A549 (cell line): ENCODE measurements around the gene SLC34A2. TPM values are rescaled to one million over a fixed set of nuclear protein-coding genes. Genes with fewer than 3 reads are reported as not detected.

Source experiments
- ATAC-seq, 2 experiments: fragments of 200-7000 bp in 1 of 2; fragments of >200 bp in 1 of 2; cut with Nextera tagmentation in 1 of 2; cut with Tn5 transposase in 1 of 2; 3 replicates each; pipeline versions ENCODE4 v1.8.0 to v1.9.1; 2018 to 2020; ENCODE audit warnings: mild to moderate bottlenecking in 1 of 2, moderate library complexity in 1 of 2
- CTCF ChIA-PET: fragments of 300-600 bp; sonication (Branson Sonifier 250); formaldehyde crosslinking; extraction: SDS; loops from one replicate; lab custom pipeline; 2021; ENCODE audit warnings: antibody characterized with exemption, inconsistent platforms; lab: Yijun Ruan, JAX
- POLR2A ChIA-PET: fragments of 350-600 bp; formaldehyde crosslinking; extraction: SDS; loops from one replicate; lab custom pipeline; 2021; ENCODE audit warnings: antibody characterized with exemption, inconsistent platforms; lab: Yijun Ruan, JAX
- DNase-seq, 2 experiments: peaks; one replicate each; pipeline versions ENCODE4 v3.0.0 to v3.0.0-alpha.2; 2011 to 2016; ENCODE audit warnings: low read depth in 1 of 2, low spot score in 1 of 2
- FAIRE-seq: peaks from 2 replicates; lab custom pipeline; 2011; peaks lifted over from hg19 to GRCh38; lab: Jason Lieb, UNC
- H3K27ac ChIP-seq, 2 experiments: fragments of >200 bp; sonication (Bioruptor Twin); formaldehyde crosslinking; 3 replicates each; pipeline ENCODE4 v1.5.1; 2016 to 2017
- H3K4me1 ChIP-seq: fragments of >200 bp; sonication (Bioruptor Twin); formaldehyde crosslinking; 3 replicates; pipeline ENCODE4 v1.6.1; 2016
- H3K4me2 ChIP-seq: fragments of >200 bp; sonication (Bioruptor Twin); formaldehyde crosslinking; 3 replicates; pipeline ENCODE4 v1.6.1; 2016
- H3K4me3 ChIP-seq: fragments of >200 bp; sonication (Bioruptor Twin); formaldehyde crosslinking; 3 replicates; pipeline ENCODE4 v1.5.1; 2016
- H3K9me3 ChIP-seq: fragments of >200 bp; sonication (Bioruptor Twin); formaldehyde crosslinking; 3 replicates; pipeline ENCODE4 v1.6.1; 2016
- BHLHE40 ChIP-seq: IDR thresholded peaks from 2 replicates; pipeline ENCODE4 v1.6.1; 2012; ENCODE audit warnings: low read depth, low read length, inconsistent platforms
- CHD2 ChIP-seq: fragments of 150-350 bp; IDR thresholded peaks from 2 replicates; pipeline ENCODE4 v1.6.1; 2014; ENCODE audit warnings: low read length; ENCODE audit not compliant: partially characterized antibody
- EP300 ChIP-seq, 2 experiments: fragments of >200 bp; sonication (Bioruptor Twin); formaldehyde crosslinking; IDR thresholded peaks; 2 replicates in 1 of 2; 3 replicates in 1 of 2; pipeline ENCODE4 v1.6.1; 2016 to 2017
- FOXS1 ChIP-seq: fragments of 250-450 bp; sonication (Bioruptor Pico); IDR thresholded peaks from 2 replicates; pipeline ENCODE4 v1.5.0; 2020; ENCODE audit warnings: mild to moderate bottlenecking, moderate library complexity
- HMGXB4 ChIP-seq: fragments of 250-450 bp; sonication (Bioruptor Pico); IDR thresholded peaks from 2 replicates; pipeline ENCODE4 v1.5.0; 2021; ENCODE audit warnings: mild to moderate bottlenecking, moderate library complexity, borderline replicate concordance
- HOXB13 ChIP-seq: fragments of 250-450 bp; sonication (Bioruptor Pico); IDR thresholded peaks from 2 replicates; pipeline ENCODE4 v1.5.0; 2020; ENCODE audit warnings: low read depth, mild to moderate bottlenecking, moderate library complexity
- HOXB5 ChIP-seq: fragments of 250-450 bp; sonication (Bioruptor Pico); IDR thresholded peaks from 2 replicates; pipeline ENCODE4 v1.5.0; 2020; ENCODE audit warnings: mild to moderate bottlenecking, moderate library complexity
- MAFK ChIP-seq: fragments of 450-650 bp; IDR thresholded peaks from 2 replicates; pipeline ENCODE4 v1.6.1; 2014; ENCODE audit not compliant: partially characterized antibody
- MAX ChIP-seq: IDR thresholded peaks from 2 replicates; pipeline ENCODE4 v1.6.1; 2012
- MAZ ChIP-seq: fragments of 150-350 bp; IDR thresholded peaks from 2 replicates; pipeline ENCODE4 v1.6.1; 2014; ENCODE audit warnings: antibody characterized with exemption, low read depth, low read length, borderline replicate concordance
- PHF8 ChIP-seq: fragments of 200-600 bp; sonication (generic); IDR thresholded peaks from 2 replicates; pipeline ENCODE4 v1.6.1; 2016; ENCODE audit warnings: low read depth, mild to moderate bottlenecking, antibody characterized with exemption, moderate library complexity, borderline replicate concordance
- POLR2A ChIP-seq: IDR thresholded peaks from 2 replicates; pipeline ENCODE4 v1.6.1; 2012; ENCODE audit warnings: mild to moderate bottlenecking, low read length
- REST ChIP-seq: fragments of 200-600 bp; sonication (generic); IDR thresholded peaks from 2 replicates; pipeline ENCODE4 v1.6.1; 2016; ENCODE audit warnings: antibody characterized with exemption, mild to moderate bottlenecking, moderate library complexity
- RFX5 ChIP-seq: fragments of 450-650 bp; IDR thresholded peaks from 2 replicates; pipeline ENCODE4 v1.7.1; 2014; ENCODE audit warnings: antibody characterized with exemption, mild to moderate bottlenecking, moderate library complexity
- RNF2 ChIP-seq: fragments of 200-600 bp; sonication (generic); IDR thresholded peaks from 2 replicates; pipeline ENCODE4 v1.6.1; 2016; ENCODE audit warnings: low read depth, mild to moderate bottlenecking, antibody characterized with exemption, moderate library complexity, borderline replicate concordance
- SMC3 ChIP-seq: fragments of >200 bp; sonication (Bioruptor Twin); formaldehyde crosslinking; IDR thresholded peaks from 3 replicates; pipeline ENCODE4 v1.6.1; 2018; ENCODE audit warnings: inconsistent platforms
- SREBF2 ChIP-seq: fragments of 450-650 bp; IDR thresholded peaks from 2 replicates; pipeline ENCODE4 v1.6.1; 2014; ENCODE audit warnings: mild to moderate bottlenecking, moderate library complexity
- TFCP2L1 ChIP-seq: fragments of 250-450 bp; sonication (Bioruptor Pico); IDR thresholded peaks from 2 replicates; pipeline ENCODE4 v1.5.0; 2021; ENCODE audit warnings: mild to moderate bottlenecking
- USF2 ChIP-seq: fragments of 450-650 bp; IDR thresholded peaks from 2 replicates; pipeline ENCODE4 v1.6.1; 2014; ENCODE audit warnings: antibody characterized with exemption
- ZSCAN20 ChIP-seq: fragments of 250-450 bp; sonication (Bioruptor Pico); IDR thresholded peaks from 2 replicates; pipeline ENCODE4 v1.8.0; 2022; ENCODE audit warnings: mild to moderate bottlenecking, moderate library complexity
- WGBS: methylation state at CpG from one replicate; pipeline ENCODE4 v1.1.6; 2017; ENCODE audit errors: missing lambda C conversion rate; 5-methylcytosine and 5-hydroxymethylcytosine counted together
- polyA plus RNA-seq, 4 experiments: library from polyadenylated mRNA; depleted of rRNA in 3 of 4; stranded (reverse); fragments of >200 nt; fragmentation: RNase III in 1 of 4; extraction: RNeasy Plus Mini Kit Qiagen cat#74134 plus additional on column Dnase treatment in 1 of 4; gene quantifications; 2 replicates in 3 of 4; 3 replicates in 1 of 4; pipeline ENCODE4 v1.2.3, GENCODE V29; 2011 to 2017

The SLC34A2 gene
- polyA plus RNA-seq, 2 of the 4 experiments (the other 2 are of a cell fraction) = 0.03 to 0.08 TPM

GRCh38 chr4:25694466-25694865 lies 38.8 kb downstream of the SLC34A2 start:
- FAIRE-seq = no peak
- peak; percentile 34 to 54; a peak in 3 of 6 replicates for ATAC-seq
- WGBS = 40% methylated on average over 3 of the region's 3 CpGs
- ChIA-PET POLR2A (no interaction called here), CTCF (interaction anchor here (1.3 kb wide), 1 partner anchor 253 kb away, joined by 4 read pairs; no protein-coding TSS in a partner anchor)
- H3K4me2 ChIP-seq = no peak overlapping the region
- no peaks in the 10 kb centered on the region for H3K9me3 ChIP-seq
- H3K4me3 ChIP-seq = no peak overlapping the region
- peak; percentile 8 to 47 for DNase-seq
- peaks cover 13% of the 10 kb centered on the region; the same call in 1 of the 3 replicates for H3K4me1 ChIP-seq
- peak overlapping the region in 1 of 2 experiments; percentile 15; a peak in 1 of 6 replicates for H3K27ac ChIP-seq
- TF ChIP-seq SMC3 (no peak), MAX (no peak)

GRCh38 chr4:25696409-25696808 lies 40.8 kb downstream of the SLC34A2 start:
- no peak for DNase-seq
- TF ChIP-seq MAFK (no peak), TFCP2L1 (CRISPR knock-in tag) (no peak), HOXB5 (no peak), FOXS1 (CRISPR knock-in tag) (no peak), HOXB13 (CRISPR knock-in tag) (no peak), SREBF2 (no peak), BHLHE40 (no peak), MAZ (no peak), USF2 (no peak), POLR2A (no peak), EP300 (IDR thresholded peaks at IDR 0.05) (no peak), HMGXB4 (CRISPR knock-in tag) (no peak), REST (no peak), RFX5 (no peak), MAX (no peak), SMC3 (no peak), ZSCAN20 (CRISPR knock-in tag) (no peak), PHF8 (no peak), RNF2 (no peak), CHD2 (no peak)
- TF ChIP-seq, all 56 proteins: peak for 0
- ATAC-seq = no peak
- Histone ChIP-seq H3K4me3 (no peak overlapping the region), H3K27ac (peak overlapping the region in 1 of 2 experiments; percentile 45; a peak in 1 of 6 replicates), H3K9me3 (no peaks in the 10 kb centered on the region), H3K4me1 (peaks cover 8% of the 10 kb centered on the region; the same call in 1 of the 3 replicates), H3K4me2 (no peak overlapping the region)
- WGBS = 68% methylated on average over 5 of the region's 5 CpGs
- FAIRE-seq = no peak
- ChIA-PET POLR2A (no interaction called here), CTCF (no interaction called here)
